ENCODE measurements around the gene AP5M1. TPM values are rescaled to one million over a fixed set of nuclear protein-coding genes. Genes with fewer than 3 reads are reported as not detected.
"Not testable (repeated sequence)": the region's sequence is repeated elsewhere in the genome, so short reads cannot be mapped to it uniquely, and the experiment has no call there.

The AP5M1 gene
- polyA plus RNA-seq (2012; ENCODE audit: missing spikeins) = 22.7 TPM

GRCh38 chr14:57268161-57269069 is at the start of gene AP5M1, which contains the start of gene EXOC5:
AP5M1 (plus strand) TSS chr14:57268971; CDS start chr14:57269315, 344 bp downstream.
EXOC5 (minus strand) TSS chr14:57268905; CDS start chr14:57268648, 257 bp downstream.
- TF ChIP-seq TAF1 (IDR thresholded peaks at IDR 0.05; ENCODE audit: borderline replicate concordance, low read depth, low read length) = peak; percentile 86
- TF ChIP-seq POLR2A (IDR thresholded peaks at IDR 0.05; ENCODE audit: low read depth, low read length) = peak; percentile 69
- TF ChIP-seq POLR2AphosphoS5 (IDR thresholded peaks at IDR 0.05; ENCODE audit: low read depth, low read length) = peak; percentile 77
- FAIRE-seq (peak; percentile 93), DNase-seq (ENCODE audit: insufficient read length) (peak; percentile 54)

- no peak for DNase-seq (ENCODE audit: insufficient read length)
- TF ChIP-seq POLR2A (IDR thresholded peaks at IDR 0.05; ENCODE audit: low read depth, low read length) (no peak), TAF1 (IDR thresholded peaks at IDR 0.05; ENCODE audit: borderline replicate concordance, low read depth, low read length) (no peak), POLR2AphosphoS5 (IDR thresholded peaks at IDR 0.05; ENCODE audit: low read depth, low read length) (no peak)
- FAIRE-seq = no peak
Observed at GRCh38 chr14:57221931-57222330, 46.8 kb upstream of the AP5M1 start.

- DNase-seq (ENCODE audit: insufficient read length) = no peak
- TF ChIP-seq POLR2A (IDR thresholded peaks at IDR 0.05; ENCODE audit: low read depth, low read length) (no peak), TAF1 (IDR thresholded peaks at IDR 0.05; ENCODE audit: borderline replicate concordance, low read depth, low read length) (no peak), POLR2AphosphoS5 (IDR thresholded peaks at IDR 0.05; ENCODE audit: low read depth, low read length) (no peak)
- FAIRE-seq = no peak
Observed at GRCh38 chr14:57227083-57227482, 41.7 kb upstream of the AP5M1 start.

- DNase-seq (ENCODE audit: insufficient read length); FAIRE-seq: not testable (repeated sequence)
Observed at GRCh38 chr14:57228320-57228719, 40.5 kb upstream of the AP5M1 start.

GRCh38 chr14:57232006-57232405 is 36.8 kb upstream of the AP5M1 start:
- DNase-seq (ENCODE audit: insufficient read length) = no peak
- TF ChIP-seq POLR2A (IDR thresholded peaks at IDR 0.05; ENCODE audit: low read depth, low read length) (no peak), TAF1 (IDR thresholded peaks at IDR 0.05; ENCODE audit: borderline replicate concordance, low read depth, low read length) (no peak), POLR2AphosphoS5 (IDR thresholded peaks at IDR 0.05; ENCODE audit: low read depth, low read length) (no peak)
- no peak for FAIRE-seq

- not testable (repeated sequence) for DNase-seq (ENCODE audit: insufficient read length); FAIRE-seq
Observed at GRCh38 chr14:57240115-57240514, 28.7 kb upstream of the AP5M1 start.

- FAIRE-seq (no peak), DNase-seq (ENCODE audit: insufficient read length) (no peak)
- TF ChIP-seq TAF1 (IDR thresholded peaks at IDR 0.05; ENCODE audit: borderline replicate concordance, low read depth, low read length) = no peak
- no peak for TF ChIP-seq POLR2A (IDR thresholded peaks at IDR 0.05; ENCODE audit: low read depth, low read length)
- no peak for TF ChIP-seq POLR2AphosphoS5 (IDR thresholded peaks at IDR 0.05; ENCODE audit: low read depth, low read length)
Observed at GRCh38 chr14:57243320-57243719, 25.5 kb upstream of the AP5M1 start.

- DNase-seq (ENCODE audit: insufficient read length) = no peak
- FAIRE-seq = no peak
- TF ChIP-seq POLR2AphosphoS5 (IDR thresholded peaks at IDR 0.05; ENCODE audit: low read depth, low read length) = no peak
- no peak for TF ChIP-seq POLR2A (IDR thresholded peaks at IDR 0.05; ENCODE audit: low read depth, low read length)
- TF ChIP-seq TAF1 (IDR thresholded peaks at IDR 0.05; ENCODE audit: borderline replicate concordance, low read depth, low read length) = no peak
Observed at GRCh38 chr14:57244106-57244505, 24.7 kb upstream of the AP5M1 start.

- DNase-seq (ENCODE audit: insufficient read length) (no peak), FAIRE-seq (no peak)
- no peak for TF ChIP-seq POLR2AphosphoS5 (IDR thresholded peaks at IDR 0.05; ENCODE audit: low read depth, low read length)
- TF ChIP-seq POLR2A (IDR thresholded peaks at IDR 0.05; ENCODE audit: low read depth, low read length) = no peak
- no peak for TF ChIP-seq TAF1 (IDR thresholded peaks at IDR 0.05; ENCODE audit: borderline replicate concordance, low read depth, low read length)
Observed at GRCh38 chr14:57245941-57246340, 22.8 kb upstream of the AP5M1 start.

GRCh38 chr14:57246933-57247657 is 21.7 kb upstream of the AP5M1 start:
- FAIRE-seq = no peak
- no peak for DNase-seq (ENCODE audit: insufficient read length)
- no peak for TF ChIP-seq POLR2A (IDR thresholded peaks at IDR 0.05; ENCODE audit: low read depth, low read length)
- TF ChIP-seq TAF1 (IDR thresholded peaks at IDR 0.05; ENCODE audit: borderline replicate concordance, low read depth, low read length) = no peak
- no peak for TF ChIP-seq POLR2AphosphoS5 (IDR thresholded peaks at IDR 0.05; ENCODE audit: low read depth, low read length)

- TF ChIP-seq POLR2AphosphoS5 (IDR thresholded peaks at IDR 0.05; ENCODE audit: low read depth, low read length) (no peak), POLR2A (IDR thresholded peaks at IDR 0.05; ENCODE audit: low read depth, low read length) (no peak), TAF1 (IDR thresholded peaks at IDR 0.05; ENCODE audit: borderline replicate concordance, low read depth, low read length) (no peak)
- no peak for DNase-seq (ENCODE audit: insufficient read length)
- peak; percentile 27 for FAIRE-seq
Observed at GRCh38 chr14:57254884-57255283, 13.9 kb upstream of the AP5M1 start.

- not testable (repeated sequence) for FAIRE-seq; DNase-seq (ENCODE audit: insufficient read length)
Observed at GRCh38 chr14:57258221-57258620, 10.6 kb upstream of the AP5M1 start.

All from GM12892 (cell line).